DOHH2 (cell line): ENCODE data around the gene ATP10D.

Source experiments
- H3F3A ChIP-seq: fragments of 200-600 bp; sonication (generic), shearing (Covaris generic); 2 replicates; pipeline ENCODE4 v1.6.0; 2016; ENCODE audit warnings: antibody characterized with exemption, mild to moderate bottlenecking; ENCODE audit not compliant: control insufficient read depth, insufficient read depth
- H3K27ac ChIP-seq: fragments of 200-600 bp; sonication (generic); 2 replicates; pipeline ENCODE4 v1.5.1; 2014; ENCODE audit warnings: low read depth, mild to moderate bottlenecking, low read length, moderate library complexity
- H3K27me3 ChIP-seq: fragments of 200-600 bp; sonication (generic); 2 replicates; pipeline ENCODE4 v1.6.1; 2014; ENCODE audit warnings: mild to moderate bottlenecking, low read length, mixed read lengths; ENCODE audit not compliant: control insufficient read depth
- H3K36me3 ChIP-seq: fragments of 200-600 bp; sonication (generic); 2 replicates; pipeline ENCODE4 v1.6.1; 2014; ENCODE audit warnings: mild to moderate bottlenecking, low read length, moderate library complexity, mixed read lengths; ENCODE audit not compliant: control insufficient read depth
- H3K4me1 ChIP-seq: fragments of 200-600 bp; sonication (generic); 2 replicates; pipeline ENCODE4 v1.6.1; 2014; ENCODE audit warnings: mild to moderate bottlenecking, low read length, mixed read lengths; ENCODE audit not compliant: control insufficient read depth
- H3K4me2 ChIP-seq: fragments of 200-600 bp; sonication (generic); 2 replicates; pipeline ENCODE4 v1.6.0; 2014; ENCODE audit warnings: mild to moderate bottlenecking, low read length, moderate library complexity
- H3K4me3 ChIP-seq: fragments of 200-600 bp; sonication (generic); 2 replicates; pipeline ENCODE4 v1.5.1; 2014; ENCODE audit warnings: mild to moderate bottlenecking, low read length, mixed read lengths
- H3K79me2 ChIP-seq: fragments of 200-600 bp; sonication (generic); 2 replicates; pipeline ENCODE4 v1.6.1; 2014; ENCODE audit warnings: mild to moderate bottlenecking, low read length, mixed read lengths; ENCODE audit not compliant: control insufficient read depth
- H3K9me2 ChIP-seq: fragments of 200-600 bp; sonication (generic); replicated peaks from 2 replicates; pipeline ENCODE4 v1.6.1; 2014; ENCODE audit warnings: mild to moderate bottlenecking, low read length, mixed read lengths; ENCODE audit not compliant: control insufficient read depth
- H3K9me3 ChIP-seq: fragments of 200-600 bp; sonication (generic); 2 replicates; pipeline ENCODE4 v1.6.1; 2014; ENCODE audit warnings: antibody characterized with exemption, low read length, mixed read lengths; ENCODE audit not compliant: control insufficient read depth, insufficient read depth
- H4K20me1 ChIP-seq: fragments of 200-600 bp; sonication (generic); 2 replicates; pipeline ENCODE4 v1.6.0; 2014; ENCODE audit warnings: low read depth, mild to moderate bottlenecking, antibody characterized with exemption, low read length, moderate library complexity; ENCODE audit not compliant: control insufficient read depth, insufficient read depth
- EZH2phosphoT487 ChIP-seq: fragments of 200-600 bp; sonication (generic); IDR thresholded peaks from 2 replicates; pipeline ENCODE4 v1.6.1; 2017; ENCODE audit warnings: borderline replicate concordance, mild to moderate bottlenecking, antibody characterized with exemption, low read length, moderate library complexity, mixed read lengths
- TF ChIP-seq, protein P1 (sequence below): fragments of 200-600 bp; sonication (generic); IDR thresholded peaks from one replicate; pipeline ENCODE4 v1.5.1; 2014; ENCODE audit warnings: antibody characterized with exemption, mild to moderate bottlenecking, low read depth, low read length; ENCODE audit not compliant: poor library complexity, severe bottlenecking

ATP10D gene

DNA sequence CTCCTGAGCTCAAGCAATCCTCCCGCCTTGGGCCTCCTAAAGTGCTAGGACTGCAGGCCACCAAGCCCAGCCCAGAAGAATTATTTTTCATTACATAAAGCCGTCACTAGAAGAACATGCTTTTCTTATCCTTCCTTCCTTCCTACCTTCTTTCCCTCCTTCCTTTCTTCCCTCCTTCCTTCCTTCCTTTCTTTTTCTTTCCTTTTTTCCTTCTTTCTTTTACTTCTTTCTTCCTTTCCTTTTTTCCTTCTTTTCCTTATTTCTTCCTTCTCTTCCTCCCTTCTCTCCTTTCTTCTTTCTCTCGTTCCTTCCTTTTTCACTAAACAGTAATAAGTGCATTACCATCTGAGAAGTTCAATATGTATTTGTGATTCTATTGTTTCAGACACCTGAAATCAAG is 121.4 kb downstream of the ATP10D start:
- TF ChIP-seq, protein P1, sequence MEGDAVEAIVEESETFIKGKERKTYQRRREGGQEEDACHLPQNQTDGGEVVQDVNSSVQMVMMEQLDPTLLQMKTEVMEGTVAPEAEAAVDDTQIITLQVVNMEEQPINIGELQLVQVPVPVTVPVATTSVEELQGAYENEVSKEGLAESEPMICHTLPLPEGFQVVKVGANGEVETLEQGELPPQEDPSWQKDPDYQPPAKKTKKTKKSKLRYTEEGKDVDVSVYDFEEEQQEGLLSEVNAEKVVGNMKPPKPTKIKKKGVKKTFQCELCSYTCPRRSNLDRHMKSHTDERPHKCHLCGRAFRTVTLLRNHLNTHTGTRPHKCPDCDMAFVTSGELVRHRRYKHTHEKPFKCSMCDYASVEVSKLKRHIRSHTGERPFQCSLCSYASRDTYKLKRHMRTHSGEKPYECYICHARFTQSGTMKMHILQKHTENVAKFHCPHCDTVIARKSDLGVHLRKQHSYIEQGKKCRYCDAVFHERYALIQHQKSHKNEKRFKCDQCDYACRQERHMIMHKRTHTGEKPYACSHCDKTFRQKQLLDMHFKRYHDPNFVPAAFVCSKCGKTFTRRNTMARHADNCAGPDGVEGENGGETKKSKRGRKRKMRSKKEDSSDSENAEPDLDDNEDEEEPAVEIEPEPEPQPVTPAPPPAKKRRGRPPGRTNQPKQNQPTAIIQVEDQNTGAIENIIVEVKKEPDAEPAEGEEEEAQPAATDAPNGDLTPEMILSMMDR, result no peak
- TF ChIP-seq EZH2phosphoT487, result no peak
- Histone ChIP-seq H3K9me2 (no peaks in the 10 kb centered on the region), H3K4me3 (no peak overlapping the region), H3K9me3 (no peaks in the 10 kb centered on the region), H4K20me1 (no peaks in the 10 kb centered on the region), H3K4me2 (no peak overlapping the region), H3K79me2 (no peaks in the 10 kb centered on the region), H3K36me3 (no peaks in the 10 kb centered on the region), H3K27ac (no peak overlapping the region), H3K4me1 (no peaks in the 10 kb centered on the region), H3K27me3 (no peaks in the 10 kb centered on the region), H3F3A (no peaks in the 10 kb centered on the region)

DNA sequence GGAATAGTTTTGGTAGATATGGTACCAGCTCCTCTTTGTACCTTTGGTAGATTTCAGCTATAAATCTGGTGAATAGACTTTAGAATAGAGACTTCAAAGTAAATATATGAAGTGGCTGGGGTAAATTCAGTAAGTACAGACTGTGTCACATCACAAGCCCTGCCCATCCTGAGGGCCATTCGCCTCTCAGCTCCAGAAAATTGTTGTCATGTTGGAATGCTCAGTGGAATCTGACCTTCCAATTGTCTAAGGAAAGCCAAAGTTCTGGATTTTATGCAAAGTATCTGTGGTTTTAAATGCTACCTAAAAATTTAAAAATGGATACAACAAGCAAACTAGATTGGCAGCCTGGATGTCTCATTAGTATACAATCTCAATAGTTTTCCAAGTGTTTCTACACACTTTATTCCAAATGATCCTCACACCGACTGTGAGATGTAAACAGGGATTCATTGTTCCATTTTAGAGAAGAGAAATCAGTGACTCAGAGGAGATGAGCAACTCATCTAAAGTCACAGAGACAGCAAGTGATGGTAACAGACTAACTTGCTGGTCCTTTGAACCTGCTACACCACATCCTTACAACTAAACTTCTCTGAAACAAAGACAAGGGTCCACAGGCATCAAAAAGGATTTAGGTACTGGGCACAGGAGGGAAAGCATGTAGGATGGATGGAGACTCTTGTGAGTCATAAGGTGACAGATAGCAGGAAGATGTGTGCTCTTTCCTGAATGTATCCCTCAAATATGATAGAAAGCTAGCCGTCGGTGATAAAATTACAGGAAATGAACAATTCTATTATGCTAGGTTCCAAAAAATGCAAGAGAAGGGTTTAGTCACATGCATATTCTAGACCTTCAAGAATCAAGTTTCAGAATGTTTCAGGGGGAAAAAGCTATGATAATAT is 127.3 kb downstream of the ATP10D start:
- H3K27ac ChIP-seq, result no peak overlapping the region
- no peaks in the 10 kb centered on the region for H3K36me3 ChIP-seq
- no peaks in the 10 kb centered on the region for H3K79me2 ChIP-seq
- H3K4me3 ChIP-seq, result no peak overlapping the region
- H3K27me3 ChIP-seq, result no peaks in the 10 kb centered on the region
- no peaks in the 10 kb centered on the region for H3F3A ChIP-seq
- no peaks in the 10 kb centered on the region for H4K20me1 ChIP-seq
- no peaks in the 10 kb centered on the region for H3K9me3 ChIP-seq
- TF ChIP-seq, protein P1, result no peak
- TF ChIP-seq EZH2phosphoT487, result no peak
- H3K9me2 ChIP-seq, result no peaks in the 10 kb centered on the region
- no peak overlapping the region for H3K4me2 ChIP-seq
- no peaks in the 10 kb centered on the region for H3K4me1 ChIP-seq

DNA sequence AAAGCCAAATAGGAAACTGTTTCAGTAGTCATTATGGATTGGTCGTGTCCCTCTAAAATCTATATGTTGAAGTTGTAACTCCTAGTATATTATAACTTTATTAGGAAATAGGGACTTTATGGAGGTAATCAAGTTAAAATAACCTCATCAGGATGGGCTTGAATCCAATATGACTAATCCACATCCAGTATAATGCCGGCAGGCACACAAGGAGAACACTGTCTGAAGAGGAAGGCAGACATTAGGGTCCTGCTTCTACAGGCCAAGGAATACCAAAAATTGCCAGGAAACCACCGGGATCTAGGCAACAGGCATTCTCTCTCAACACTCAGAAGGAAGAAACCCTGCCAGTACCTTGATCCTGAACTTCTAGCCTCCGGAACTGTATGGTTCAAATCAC is 130.3 kb downstream of the ATP10D start:
- no peaks in the 10 kb centered on the region for H3K79me2 ChIP-seq
- H3K27ac ChIP-seq, result no peak overlapping the region
- no peak overlapping the region for H3K4me3 ChIP-seq
- H3F3A ChIP-seq, result no peaks in the 10 kb centered on the region
- no peaks in the 10 kb centered on the region for H3K4me1 ChIP-seq
- H3K36me3 ChIP-seq, result no peaks in the 10 kb centered on the region
- H3K9me3 ChIP-seq, result no peaks in the 10 kb centered on the region
- no peaks in the 10 kb centered on the region for H3K27me3 ChIP-seq
- no peak overlapping the region for H3K4me2 ChIP-seq
- no peak for TF ChIP-seq EZH2phosphoT487
- TF ChIP-seq, protein P1, result no peak
- H3K9me2 ChIP-seq, result no peaks in the 10 kb centered on the region
- no peaks in the 10 kb centered on the region for H4K20me1 ChIP-seq
